T-helper 1 cell treated with Interleukin-12 subunit alpha and Interleukin-12 subunit beta and Interleukin-4 antibody, amounts not matched to agents 30 μg/mL and 1 μg/mL, for 36 hours (primary cell): ENCODE data around the gene S100A16.

Experiments
- H3K27ac Mint-ChIP-seq: one replicate; pipeline ENCODE4 v1.8.0; 2021; ENCODE audit warnings: mild to moderate bottlenecking, mixed read lengths
- H3K27me3 Mint-ChIP-seq: one replicate; pipeline ENCODE4 v1.8.0; 2021; ENCODE audit warnings: low read depth, mixed read lengths
- H3K36me3 Mint-ChIP-seq: one replicate; pipeline ENCODE4 v1.8.0; 2021; ENCODE audit warnings: low read depth, mixed read lengths
- H3K4me1 Mint-ChIP-seq: one replicate; pipeline ENCODE4 v1.8.0; 2021; ENCODE audit warnings: low read depth, mixed read lengths
- H3K4me3 Mint-ChIP-seq: one replicate; pipeline ENCODE4 v1.8.0; 2021; ENCODE audit warnings: mild to moderate bottlenecking, moderate library complexity, mixed read lengths
- H3K9me3 Mint-ChIP-seq: one replicate; pipeline ENCODE4 v1.8.0; 2021; ENCODE audit warnings: mixed read lengths

Gene S100A16, protein sequence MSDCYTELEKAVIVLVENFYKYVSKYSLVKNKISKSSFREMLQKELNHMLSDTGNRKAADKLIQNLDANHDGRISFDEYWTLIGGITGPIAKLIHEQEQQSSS

GRCh38 chr1:153612755-153613331 lies at the start of gene S100A16:
Gene S100A16, minus strand, starts transcription at chr1:153613137. Its CDS starts 4,986 bp downstream, at chr1:153608151.
- H3K4me1 Mint-ChIP-seq: peaks cover 4% of the 10 kb centered on the region
- H3K27ac Mint-ChIP-seq: no peak within 1 kb of the TSS
- H3K4me3 Mint-ChIP-seq: no peak within 1 kb of the TSS
- H3K27me3 Mint-ChIP-seq: no peaks in the 10 kb centered on the region
- H3K36me3 Mint-ChIP-seq: no peaks in the 10 kb centered on the region
- H3K9me3 Mint-ChIP-seq: no peaks in the 10 kb centered on the region

GRCh38 chr1:153662269-153662668 lies 49.3 kb upstream of the S100A16 start:
- peaks cover 39% of the 10 kb centered on the region for H3K36me3 Mint-ChIP-seq
- no peak overlapping the region for H3K27ac Mint-ChIP-seq
- peaks cover 16% of the 10 kb centered on the region for H3K4me1 Mint-ChIP-seq
- no peak overlapping the region for H3K4me3 Mint-ChIP-seq
- H3K27me3 Mint-ChIP-seq: no peaks in the 10 kb centered on the region
- no peaks in the 10 kb centered on the region for H3K9me3 Mint-ChIP-seq

DNA sequence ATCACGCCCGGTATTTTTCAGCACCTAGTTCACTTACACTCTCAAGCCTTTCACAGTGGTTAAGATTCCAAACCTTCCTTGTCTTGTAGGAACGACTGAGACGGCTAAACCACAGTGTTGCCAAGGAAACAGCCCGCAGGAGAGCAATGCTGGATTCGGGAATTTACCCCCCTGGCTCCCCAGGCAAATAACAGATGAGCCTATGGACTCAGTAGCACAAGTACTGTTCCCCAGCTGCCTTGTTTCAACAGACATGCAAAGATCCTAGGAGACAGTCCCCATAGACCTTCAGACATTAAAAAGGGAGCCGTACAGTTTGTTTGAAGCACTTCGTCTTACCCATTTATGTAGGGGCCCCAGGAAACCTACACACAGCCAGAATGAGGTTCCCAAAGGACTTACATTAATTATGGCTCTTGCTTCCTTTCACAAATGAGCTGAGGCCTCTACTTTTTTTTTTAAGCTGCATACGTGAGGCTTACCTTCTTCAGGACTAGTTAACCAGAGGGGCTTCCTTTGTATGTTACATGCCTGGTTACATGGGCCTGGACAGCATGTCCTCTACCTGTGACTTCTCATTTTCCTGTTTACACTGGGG lies 48.3 kb upstream of the S100A16 start:
- Mint-ChIP-seq H3K9me3 (no peaks in the 10 kb centered on the region), H3K4me1 (peaks cover 18% of the 10 kb centered on the region), H3K36me3 (peaks cover 32% of the 10 kb centered on the region), H3K27ac (no peak overlapping the region), H3K4me3 (peak overlapping the region; percentile 28), H3K27me3 (no peaks in the 10 kb centered on the region)

- Mint-ChIP-seq H3K4me1 (peaks cover 16% of the 10 kb centered on the region), H3K36me3 (peaks cover 23% of the 10 kb centered on the region), H3K27ac (peak overlapping the region; percentile 59)
Measured at GRCh38 chr1:153659656-153660055, 46.7 kb upstream of the S100A16 start.

GRCh38 chr1:153659175-153659534 lies 46.2 kb upstream of the S100A16 start:
- Mint-ChIP-seq H3K36me3 (peaks cover 20% of the 10 kb centered on the region), H3K27me3 (no peaks in the 10 kb centered on the region), H3K27ac (peak overlapping the region; percentile 76), H3K4me3 (peak overlapping the region; percentile 93), H3K9me3 (no peaks in the 10 kb centered on the region), H3K4me1 (peaks cover 16% of the 10 kb centered on the region)

More at GRCh38 chr1:153659656-153660055, 46.7 kb upstream of the S100A16 start:
- H3K4me3 Mint-ChIP-seq: peak overlapping the region; percentile 93
- H3K9me3 Mint-ChIP-seq: no peaks in the 10 kb centered on the region
- no peaks in the 10 kb centered on the region for H3K27me3 Mint-ChIP-seq

DNA sequence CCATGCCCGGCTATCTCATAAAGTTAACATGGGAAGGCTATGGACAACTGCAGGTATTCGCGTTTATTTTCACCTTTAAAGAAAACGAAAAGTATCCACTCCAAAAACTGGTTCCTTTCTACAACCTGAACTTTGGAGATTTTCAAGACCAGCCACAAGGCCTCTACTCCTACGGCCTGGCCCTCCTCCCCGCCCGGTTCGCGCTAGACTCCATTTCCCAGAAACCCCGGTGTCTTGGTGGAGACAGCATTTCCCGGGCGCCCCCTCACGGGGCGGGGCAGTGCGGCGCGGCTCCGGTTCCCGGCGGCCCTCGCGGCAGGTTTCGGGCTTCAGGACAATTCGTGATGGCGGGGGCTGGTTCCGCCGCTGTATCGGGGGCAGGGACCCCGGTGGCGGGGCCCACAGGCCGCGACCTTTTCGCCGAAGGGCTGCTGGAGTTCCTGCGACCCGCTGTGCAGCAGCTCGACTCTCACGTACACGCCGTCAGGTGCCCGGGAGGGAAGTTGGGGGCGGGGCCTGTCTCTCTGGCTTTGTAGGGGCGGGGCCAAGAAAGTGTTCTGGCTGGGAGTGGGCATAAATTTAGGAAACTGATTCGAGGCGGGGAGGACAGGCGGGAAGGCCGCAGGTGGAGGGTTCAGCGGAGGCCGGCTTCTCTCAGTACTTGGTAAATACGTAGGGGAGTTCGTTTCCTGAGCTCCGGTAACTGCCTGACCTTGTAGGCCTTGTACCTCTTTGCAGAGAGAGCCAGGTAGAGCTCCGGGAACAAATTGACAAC lies 45.6 kb upstream of the S100A16 start, which contains the start of gene SNAPIN:
Gene SNAPIN, plus strand, starts transcription at position 304 of the 775 bp plus-strand sequence. Its CDS starts 41 bp downstream, at position 345.
- no peaks in the 10 kb centered on the region for H3K27me3 Mint-ChIP-seq
- H3K4me1 Mint-ChIP-seq: peaks cover 16% of the 10 kb centered on the region
- no peaks in the 10 kb centered on the region for H3K9me3 Mint-ChIP-seq
- H3K27ac Mint-ChIP-seq: peak within 1 kb of the TSS; percentile 76
- peak within 1 kb of the TSS; percentile 93 for H3K4me3 Mint-ChIP-seq
- peaks cover 15% of the 10 kb centered on the region for H3K36me3 Mint-ChIP-seq

DNA sequence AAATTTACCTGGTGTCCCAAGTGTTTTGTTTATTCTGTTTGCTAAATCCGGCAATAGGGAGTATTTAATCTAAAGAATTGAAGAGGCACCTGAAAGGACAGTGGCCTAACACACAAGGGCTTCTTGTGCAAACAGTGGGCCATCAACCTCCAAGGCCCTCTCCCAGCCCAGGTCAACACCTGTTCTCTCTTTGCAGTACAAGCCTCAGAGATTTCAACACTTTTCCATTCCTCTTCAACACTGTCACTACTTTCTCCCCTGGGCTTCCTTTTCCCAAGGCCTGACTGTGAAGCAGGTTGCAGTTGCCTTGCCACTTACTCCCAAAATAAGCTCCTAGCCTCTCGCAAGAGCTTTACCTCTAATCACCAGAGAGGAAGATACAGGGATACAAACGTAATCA lies 42.4 kb upstream of the S100A16 start:
- no peaks in the 10 kb centered on the region for H3K36me3 Mint-ChIP-seq

DNA sequence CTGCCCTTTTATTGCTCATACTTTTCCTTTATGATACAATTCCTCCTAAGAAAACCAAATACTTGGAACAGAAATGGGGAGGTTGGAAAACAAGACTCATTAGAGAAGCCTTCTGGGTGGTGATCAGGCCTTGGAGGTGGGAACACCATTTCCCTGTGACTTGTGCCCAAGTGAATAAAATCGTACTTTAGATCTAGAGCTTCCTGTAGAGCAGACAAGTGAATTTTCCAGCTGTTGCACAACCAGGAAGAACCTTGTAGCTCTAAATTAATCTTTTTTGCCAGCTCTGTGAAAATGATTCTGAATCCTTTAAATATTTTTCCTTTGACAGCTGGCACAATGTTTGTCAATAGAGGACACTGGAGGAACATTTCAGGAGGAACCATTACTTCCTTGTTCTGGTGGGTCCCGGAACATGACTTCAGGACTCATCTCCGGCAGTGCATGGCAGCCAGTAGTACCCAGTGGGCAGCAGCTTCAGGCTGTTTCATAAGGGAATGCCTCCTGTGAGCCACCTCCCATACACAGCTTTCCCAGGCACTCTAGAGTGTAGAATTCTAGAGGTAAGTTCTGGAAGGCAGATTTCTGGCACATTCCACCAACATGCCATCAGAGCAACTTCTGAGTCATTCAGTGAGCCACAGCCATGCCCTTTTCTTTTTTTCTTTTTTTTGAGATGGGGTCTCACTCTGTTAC lies 40.0 kb upstream of the S100A16 start:
- Mint-ChIP-seq H3K27ac (no peak overlapping the region), H3K9me3 (no peaks in the 10 kb centered on the region), H3K27me3 (no peaks in the 10 kb centered on the region), H3K4me3 (no peak overlapping the region), H3K36me3 (no peaks in the 10 kb centered on the region), H3K4me1 (peaks cover 14% of the 10 kb centered on the region)

More for the DNA sequence above, 42.4 kb upstream of the S100A16 start:
- peaks cover 14% of the 10 kb centered on the region for H3K4me1 Mint-ChIP-seq
- H3K27ac Mint-ChIP-seq: no peak overlapping the region
- H3K27me3 Mint-ChIP-seq: no peaks in the 10 kb centered on the region
- H3K9me3 Mint-ChIP-seq: no peaks in the 10 kb centered on the region
- no peak overlapping the region for H3K4me3 Mint-ChIP-seq

GRCh38 chr1:153651771-153652170 lies 38.8 kb upstream of the S100A16 start:
- peaks cover 16% of the 10 kb centered on the region for H3K4me1 Mint-ChIP-seq
- no peaks in the 10 kb centered on the region for H3K27me3 Mint-ChIP-seq
- no peaks in the 10 kb centered on the region for H3K9me3 Mint-ChIP-seq
- peaks cover 8% of the 10 kb centered on the region for H3K36me3 Mint-ChIP-seq
- H3K4me3 Mint-ChIP-seq: no peak overlapping the region
- H3K27ac Mint-ChIP-seq: no peak overlapping the region

GRCh38 chr1:153649863-153650235 lies 36.9 kb upstream of the S100A16 start:
- H3K27ac Mint-ChIP-seq: peak overlapping the region; percentile 67
- H3K27me3 Mint-ChIP-seq: no peaks in the 10 kb centered on the region
- no peak overlapping the region for H3K4me3 Mint-ChIP-seq
- H3K9me3 Mint-ChIP-seq: no peaks in the 10 kb centered on the region
- H3K36me3 Mint-ChIP-seq: peaks cover 25% of the 10 kb centered on the region
- H3K4me1 Mint-ChIP-seq: peaks cover 25% of the 10 kb centered on the region

GRCh38 chr1:153649137-153649862 lies 36.4 kb upstream of the S100A16 start:
- Mint-ChIP-seq H3K4me3 (no peak overlapping the region), H3K9me3 (no peaks in the 10 kb centered on the region), H3K36me3 (peaks cover 31% of the 10 kb centered on the region), H3K4me1 (peaks cover 27% of the 10 kb centered on the region), H3K27ac (peak overlapping the region; percentile 67), H3K27me3 (no peaks in the 10 kb centered on the region)

GRCh38 chr1:153648000-153648643 lies 35.2 kb upstream of the S100A16 start:
- Mint-ChIP-seq H3K9me3 (no peaks in the 10 kb centered on the region), H3K4me3 (no peak overlapping the region), H3K4me1 (peaks cover 37% of the 10 kb centered on the region), H3K27ac (no peak overlapping the region), H3K36me3 (peaks cover 43% of the 10 kb centered on the region), H3K27me3 (no peaks in the 10 kb centered on the region)

GRCh38 chr1:153647346-153647714 lies 34.4 kb upstream of the S100A16 start:
- Mint-ChIP-seq H3K4me3 (no peak overlapping the region), H3K27ac (no peak overlapping the region), H3K4me1 (peaks cover 39% of the 10 kb centered on the region), H3K36me3 (peaks cover 49% of the 10 kb centered on the region), H3K27me3 (no peaks in the 10 kb centered on the region), H3K9me3 (no peaks in the 10 kb centered on the region)
